IMR-90 (cell line): ENCODE data around the gene STMN3. TPM values are rescaled to one million over a fixed set of nuclear protein-coding genes. Genes with fewer than 3 reads are reported as not detected.

Experiments
- ATAC-seq: fragments of 200-7000 bp; cut with Tn5 transposase; 2 replicates; pipeline ENCODE4 v1.9.1; 2020; ENCODE audit warnings: low read depth, mild to moderate bottlenecking, moderate library complexity
- BruUV-seq: library from RNA; stranded (reverse); fragments of 400-500 nt; replicated peaks from 2 replicates; lab custom pipeline; 2021; lab: Mats Ljungman, UMichigan
- CTCF ChIA-PET: fragments of 300-600 bp; formaldehyde crosslinking; extraction: SDS; loops from one replicate; lab custom pipeline; 2021; ENCODE audit warnings: antibody characterized with exemption; lab: Yijun Ruan, JAX
- POLR2A ChIA-PET: fragments of 300-600 bp; sonication (Branson Sonifier 250); formaldehyde crosslinking; loops from one replicate; lab custom pipeline; 2022; ENCODE audit warnings: antibody characterized with exemption; ENCODE audit not compliant: unreplicated experiment; lab: Charles Lee
- DNase-seq: peaks from one replicate; pipeline ENCODE4 v3.0.0; 2013
- H2AFZ ChIP-seq: replicated peaks from 2 replicates; pipeline ENCODE3; 2013; ENCODE audit warnings: low read length, mild to moderate bottlenecking; ENCODE audit not compliant: poor library complexity
- H2AK5ac ChIP-seq: 2 replicates; pipeline ENCODE4 v1.6.1; 2013; ENCODE audit warnings: low read depth, low read length, inconsistent platforms
- H2AK9ac ChIP-seq: replicated peaks from 2 replicates; pipeline ENCODE3; 2013; ENCODE audit warnings: mild to moderate bottlenecking, low read depth, low read length, moderate library complexity; ENCODE audit not compliant: poor library complexity
- H2BK120ac ChIP-seq: 2 replicates; pipeline ENCODE4 v1.6.1; 2013; ENCODE audit warnings: low read depth, low read length, inconsistent platforms
- H2BK15ac ChIP-seq: 3 replicates; pipeline ENCODE4 v1.6.1; 2013; ENCODE audit warnings: low read depth, low read length, inconsistent platforms
- H2BK20ac ChIP-seq: 2 replicates; pipeline ENCODE4 v1.6.1; 2013; ENCODE audit warnings: low read depth, mild to moderate bottlenecking, inconsistent platforms, low read length, moderate library complexity
- H2BK5ac ChIP-seq: 2 replicates; pipeline ENCODE4 v1.6.1; 2013; ENCODE audit warnings: mild to moderate bottlenecking, low read depth, low read length, inconsistent platforms; ENCODE audit not compliant: poor library complexity, severe bottlenecking
- H3K14ac ChIP-seq: replicated peaks from 2 replicates; pipeline ENCODE4 v1.6.1; 2013; ENCODE audit warnings: low read depth, low read length, inconsistent platforms
- H3K18ac ChIP-seq: 2 replicates; pipeline ENCODE4 v1.6.1; 2013; ENCODE audit warnings: low read depth, low read length, control low read depth
- H3K23ac ChIP-seq: 2 replicates; pipeline ENCODE4 v1.6.1; 2013; ENCODE audit warnings: low read depth, low read length, inconsistent platforms
- H3K27ac ChIP-seq: 2 replicates; pipeline ENCODE4 v1.5.1; 2013; ENCODE audit warnings: mild to moderate bottlenecking, control low read depth, low read length; ENCODE audit not compliant: insufficient read depth
- H3K27me3 ChIP-seq: 2 replicates; pipeline ENCODE4 v1.6.1; 2013; ENCODE audit warnings: low read length; ENCODE audit not compliant: control insufficient read depth, insufficient read depth
- H3K36me3 ChIP-seq: 2 replicates; pipeline ENCODE4 v1.6.1; 2013; ENCODE audit warnings: low read length, mixed read lengths; ENCODE audit not compliant: control insufficient read depth, insufficient read depth
- H3K4ac ChIP-seq: 2 replicates; pipeline ENCODE4 v1.6.1; 2013; ENCODE audit warnings: low read depth, low read length, inconsistent platforms
- H3K4me1 ChIP-seq: 2 replicates; pipeline ENCODE4 v1.6.1; 2013; ENCODE audit warnings: low read length, mixed read lengths; ENCODE audit not compliant: control insufficient read depth, insufficient read depth
- H3K4me2 ChIP-seq: 2 replicates; pipeline ENCODE4 v1.6.1; 2013; ENCODE audit warnings: low read depth, mild to moderate bottlenecking, control low read depth, low read length, moderate library complexity
- H3K4me3 ChIP-seq: 2 replicates; pipeline ENCODE4 v1.5.1; 2013; ENCODE audit warnings: low read depth, mild to moderate bottlenecking, control low read depth, low read length, moderate library complexity; ENCODE audit not compliant: insufficient read depth
- H3K56ac ChIP-seq: 2 replicates; pipeline ENCODE4 v1.6.1; 2013; ENCODE audit warnings: low read length, inconsistent platforms; ENCODE audit not compliant: insufficient read depth; ENCODE audit errors: extremely low read depth
- H3K79me1 ChIP-seq, 2 experiments: 2 replicates each; pipeline ENCODE4 v1.6.1; 2013; ENCODE audit warnings: low read length in 2 of 2, inconsistent platforms in 1 of 2, low read depth in 1 of 2
- H3K9ac ChIP-seq: 2 replicates; pipeline ENCODE4 v1.6.1; 2013; ENCODE audit warnings: low read depth, low read length, control low read depth
- H3K9me1 ChIP-seq: 2 replicates; pipeline ENCODE4 v1.6.1; 2013; ENCODE audit warnings: low read length, inconsistent platforms; ENCODE audit not compliant: insufficient read depth
- H3K9me3 ChIP-seq: 2 replicates; pipeline ENCODE4 v1.6.1; 2013; ENCODE audit warnings: low read length; ENCODE audit not compliant: control insufficient read depth, insufficient read depth
- H4K20me1 ChIP-seq: 2 replicates; pipeline ENCODE4 v1.6.1; 2013; ENCODE audit warnings: low read length, inconsistent platforms; ENCODE audit not compliant: insufficient read depth
- H4K5ac ChIP-seq: 2 replicates; pipeline ENCODE4 v1.6.1; 2013; ENCODE audit warnings: mild to moderate bottlenecking, low read depth, low read length, control low read depth
- H4K8ac ChIP-seq, 2 experiments: 2 replicates each; pipeline ENCODE4 v1.6.1; 2013; ENCODE audit warnings: low read depth in 2 of 2, low read length in 2 of 2, control low read depth in 1 of 2, inconsistent platforms in 1 of 2
- H4K91ac ChIP-seq: 2 replicates; pipeline ENCODE4 v1.6.1; 2013; ENCODE audit warnings: low read depth, low read length, inconsistent platforms; ENCODE audit not compliant: insufficient read depth
- ELK1 ChIP-seq: fragments of 150-350 bp; IDR thresholded peaks from 2 replicates; pipeline ENCODE4 v1.6.1; 2016; ENCODE audit warnings: low read depth, mild to moderate bottlenecking, low read length, moderate library complexity, borderline replicate concordance
- FOS ChIP-seq: fragments of 150-350 bp; IDR thresholded peaks from 2 replicates; pipeline ENCODE4 v1.6.1; 2016; ENCODE audit warnings: low read depth, low read length
- MAFK ChIP-seq: IDR thresholded peaks from 2 replicates; pipeline ENCODE4 v1.6.1; 2012; ENCODE audit warnings: low read depth, low read length, improper control_type of control experiment
- MAZ ChIP-seq: IDR thresholded peaks from 2 replicates; pipeline ENCODE4 v1.6.1; 2012; ENCODE audit warnings: low read depth, mild to moderate bottlenecking, low read length, improper control_type of control experiment, moderate library complexity, borderline replicate concordance
- MXI1 ChIP-seq: IDR thresholded peaks from 2 replicates; pipeline ENCODE4 v1.6.1; 2012; ENCODE audit warnings: low read depth, mild to moderate bottlenecking, low read length, moderate library complexity, borderline replicate concordance
- NFE2L2 ChIP-seq: fragments of 150-350 bp; IDR thresholded peaks from 2 replicates; pipeline ENCODE4 v1.6.1; 2016; ENCODE audit warnings: low read depth, mild to moderate bottlenecking, low read length
- POLR2A ChIP-seq: IDR thresholded peaks from 2 replicates; pipeline ENCODE4 v1.6.1; 2012; ENCODE audit warnings: mild to moderate bottlenecking, low read depth, low read length
- RAD21 ChIP-seq: IDR thresholded peaks from 2 replicates; pipeline ENCODE4 v1.6.1; 2012; ENCODE audit warnings: low read length, improper control_type of control experiment
- RCOR1 ChIP-seq: IDR thresholded peaks from 2 replicates; pipeline ENCODE4 v1.6.1; 2012; ENCODE audit warnings: mild to moderate bottlenecking, low read length, improper control_type of control experiment; ENCODE audit not compliant: insufficient replicate concordance
- USF2 ChIP-seq: fragments of 150-350 bp; IDR thresholded peaks from 2 replicates; pipeline ENCODE4 v1.6.1; 2017; ENCODE audit warnings: mild to moderate bottlenecking, antibody characterized with exemption, low read length, low read depth
- WGBS, 2 experiments: methylation state at CpG; one replicate each; pipeline versions ENCODE4 v1.1.5 to v1.1.7; 2013; ENCODE audit warnings: missing lambda C conversion rate in 2 of 2; ENCODE audit not compliant: insufficient read length in 1 of 2; ENCODE audit errors: extremely low coverage in 2 of 2; 5-methylcytosine and 5-hydroxymethylcytosine counted together
- dilution Hi-C: fragments of 300-500 bp; cut with HindIII; formaldehyde crosslinking; loops from one replicate; pipeline ENCODE4 v1.14.3; 2018; ENCODE audit warnings: low sequenced_read_pairs; ENCODE audit not compliant: unreplicated experiment
- in situ Hi-C: fragments of 300-500 bp; cut with MboI; formaldehyde crosslinking; loops from 3 replicates; pipeline ENCODE4 v1.14.3; 2019; ENCODE audit warnings: low sequenced_read_pairs, inconsistent platforms, mixed read lengths
- intact Hi-C: fragments of 100-400 bp; cut with micrococcal nuclease; formaldehyde crosslinking; loops from 2 replicates; pipeline ENCODE4 v1.10.0; 2022
- polyA plus RNA-seq, 3 experiments: library from polyadenylated mRNA; depleted of rRNA; stranded (reverse); fragments of >200 nt; gene quantifications; 2 replicates each; pipeline ENCODE4 v1.2.3, GENCODE V29; 2012; ENCODE audit warnings: low replicate concordance in 1 of 3
- total RNA-seq: library from RNA; depleted of rRNA; stranded (reverse); fragments of >200 nt; gene quantifications from 2 replicates; pipeline ENCODE4 v1.2.3, GENCODE V29; 2012

The STMN3 gene
- total and polyA plus RNA-seq, 2 of the 4 experiments (the other 2 are of a cell fraction), result 20.3 to 62.3 TPM

DNA sequence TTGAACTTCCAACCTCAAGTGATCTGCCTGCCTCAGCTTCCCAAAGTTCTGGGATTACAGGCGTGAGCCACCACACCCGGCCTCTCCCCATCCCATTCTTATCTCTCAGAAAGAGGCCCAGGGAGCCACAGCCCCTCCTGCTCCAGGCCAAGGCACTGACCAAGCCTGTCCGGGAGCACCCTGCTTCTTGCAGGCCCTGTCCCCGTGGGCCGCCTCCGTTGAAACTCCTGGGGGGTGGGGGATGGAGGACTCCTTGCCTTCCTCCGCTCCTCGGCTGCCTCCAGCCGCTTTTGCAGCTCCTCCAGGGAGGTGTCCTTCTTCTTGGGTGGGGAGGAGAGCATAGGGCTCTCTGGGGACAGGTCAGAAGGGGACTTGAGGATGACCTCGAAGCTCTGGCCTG, 9.7 kb downstream of the STMN3 start:
- Histone ChIP-seq H3K4me2 (no peak overlapping the region), H3K23ac (no peak overlapping the region), H4K5ac (no peak overlapping the region), H3K9me1 (no peaks in the 10 kb centered on the region; the same call in 1 of the 2 replicates), H3K27me3 (no peaks in the 10 kb centered on the region), H2AK5ac (no peak overlapping the region), H3K9me3 (no peaks in the 10 kb centered on the region), H3K56ac (no peak overlapping the region), H2AFZ (no peak overlapping the region), H2BK15ac (no peak overlapping the region), H2BK120ac (no peak overlapping the region), H2BK5ac (no peak overlapping the region), H3K4me1 (no peaks in the 10 kb centered on the region), H3K14ac (no peak overlapping the region), H2AK9ac (no peak overlapping the region), H3K4me3 (no peak overlapping the region), H3K18ac (no peak overlapping the region), H3K9ac (no peak overlapping the region), H3K27ac (no peak overlapping the region), H2BK20ac (no peak overlapping the region), H3K79me1 (no peaks in the 10 kb centered on the region; a peak in 1 of 4 replicates), H4K91ac (no peak overlapping the region), H3K4ac (no peak overlapping the region), H4K20me1 (peaks cover 3% of the 10 kb centered on the region; the same call in 1 of the 2 replicates), H3K36me3 (no peaks in the 10 kb centered on the region), H4K8ac (no peak overlapping the region)
- DNase-seq, result no peak
- ChIA-PET POLR2A (no interaction called here), CTCF (no interaction called here)
- intact Hi-C loops, result no loop called here
- ATAC-seq, result no peak
- TF ChIP-seq USF2 (no peak), FOS (no peak), MAFK (no peak), ELK1 (no peak), NFE2L2 (no peak), RAD21 (no peak), RCOR1 (no peak), MAZ (no peak), MXI1 (no peak), POLR2A (no peak)
- dilution Hi-C loops, result no loop called here
- in situ Hi-C loops, result no loop called here
- WGBS, 2 experiments, result 85% methylated on average over 4 of the region's 10 CpGs; no CpG with 5 or more reads in 1 of the 2 experiments
- no TSS peak for BruUV-seq
